Neural progenitor cell (in vitro differentiated cells): ENCODE data around the gene AIPL1.
"Not testable (repeated sequence)": the region's sequence is repeated elsewhere in the genome, so short reads cannot be mapped to it uniquely, and the experiment has no call there.

Experiments used
- EZH2 ChIP-seq: fragments of 200-600 bp; sonication (generic); IDR thresholded peaks from 2 replicates; pipeline ENCODE4 v1.6.1; 2017; ENCODE audit warnings: antibody characterized with exemption, mild to moderate bottlenecking, moderate library complexity
- EZH2phosphoT487 ChIP-seq: fragments of 200-600 bp; sonication (generic); IDR thresholded peaks from 2 replicates; pipeline ENCODE4 v1.6.1; 2017; ENCODE audit warnings: antibody characterized with exemption
- TF ChIP-seq, protein P1 (sequence below): fragments of 200-600 bp; sonication (generic); IDR thresholded peaks from 2 replicates; pipeline ENCODE4 v1.5.1; 2017; ENCODE audit warnings: antibody characterized with exemption, mild to moderate bottlenecking

DNA sequence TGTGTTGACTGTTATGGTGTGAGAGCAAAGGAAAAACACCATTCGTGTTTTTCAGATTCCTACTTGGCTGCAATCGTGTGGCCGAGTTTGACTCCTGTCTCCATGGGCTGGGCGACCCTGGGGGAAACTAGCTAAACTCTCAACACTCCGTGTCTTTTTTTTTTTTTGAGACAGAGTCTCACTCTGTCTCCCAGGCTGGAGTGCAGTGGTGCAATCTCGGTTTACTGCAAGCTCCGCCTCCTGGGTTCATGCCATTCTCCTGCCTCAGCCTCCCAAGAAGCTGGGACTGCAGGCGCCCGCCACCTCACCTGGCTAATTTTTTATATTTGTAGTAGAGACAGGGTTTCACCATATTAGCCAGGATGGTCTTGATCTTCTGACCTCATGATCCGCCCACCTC is 47.9 kb upstream of the AIPL1 start:
- TF ChIP-seq, protein P1, sequence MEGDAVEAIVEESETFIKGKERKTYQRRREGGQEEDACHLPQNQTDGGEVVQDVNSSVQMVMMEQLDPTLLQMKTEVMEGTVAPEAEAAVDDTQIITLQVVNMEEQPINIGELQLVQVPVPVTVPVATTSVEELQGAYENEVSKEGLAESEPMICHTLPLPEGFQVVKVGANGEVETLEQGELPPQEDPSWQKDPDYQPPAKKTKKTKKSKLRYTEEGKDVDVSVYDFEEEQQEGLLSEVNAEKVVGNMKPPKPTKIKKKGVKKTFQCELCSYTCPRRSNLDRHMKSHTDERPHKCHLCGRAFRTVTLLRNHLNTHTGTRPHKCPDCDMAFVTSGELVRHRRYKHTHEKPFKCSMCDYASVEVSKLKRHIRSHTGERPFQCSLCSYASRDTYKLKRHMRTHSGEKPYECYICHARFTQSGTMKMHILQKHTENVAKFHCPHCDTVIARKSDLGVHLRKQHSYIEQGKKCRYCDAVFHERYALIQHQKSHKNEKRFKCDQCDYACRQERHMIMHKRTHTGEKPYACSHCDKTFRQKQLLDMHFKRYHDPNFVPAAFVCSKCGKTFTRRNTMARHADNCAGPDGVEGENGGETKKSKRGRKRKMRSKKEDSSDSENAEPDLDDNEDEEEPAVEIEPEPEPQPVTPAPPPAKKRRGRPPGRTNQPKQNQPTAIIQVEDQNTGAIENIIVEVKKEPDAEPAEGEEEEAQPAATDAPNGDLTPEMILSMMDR = not testable (repeated sequence)
- not testable (repeated sequence) for TF ChIP-seq EZH2phosphoT487, EZH2
